Mesenchymal stem cell (in vitro differentiated cells and primary cell): Measurements from ENCODE around the gene C11orf68.

Experiments
- DNase-seq: peaks from one replicate; pipeline ENCODE4 v3.0.0-alpha.2; 2013
- H2AFZ ChIP-seq: one replicate; pipeline ENCODE4 v1.6.1; 2013; ENCODE audit warnings: low read depth, mild to moderate bottlenecking, control low read depth, inconsistent platforms, low read length, moderate library complexity
- H2AK5ac ChIP-seq: 2 replicates; pipeline ENCODE4 v1.6.1; 2013; ENCODE audit warnings: low read length, moderate library complexity, mild to moderate bottlenecking, inconsistent platforms; ENCODE audit not compliant: severe bottlenecking
- H2BK120ac ChIP-seq: one replicate; pipeline ENCODE4 v1.6.1; 2013; ENCODE audit warnings: low read depth, mild to moderate bottlenecking, inconsistent platforms, low read length, moderate library complexity
- H2BK12ac ChIP-seq, 2 experiments: one replicate each; pipeline ENCODE4 v1.6.1; 2013; ENCODE audit warnings: inconsistent platforms in 2 of 2, low read length in 2 of 2, mild to moderate bottlenecking in 2 of 2, moderate library complexity in 2 of 2, control low read depth in 1 of 2
- H2BK15ac ChIP-seq: one replicate; pipeline ENCODE4 v1.6.1; 2013; ENCODE audit warnings: mild to moderate bottlenecking, low read depth, inconsistent platforms; ENCODE audit not compliant: poor library complexity, severe bottlenecking
- H2BK5ac ChIP-seq: 2 replicates; pipeline ENCODE4 v1.6.1; 2013; ENCODE audit warnings: low read depth, mild to moderate bottlenecking, low read length, control low read depth, inconsistent platforms; ENCODE audit not compliant: poor library complexity, severe bottlenecking
- H3K14ac ChIP-seq, 2 experiments: one replicate each; pipeline ENCODE4 v1.6.1; 2013; ENCODE audit warnings: inconsistent platforms in 2 of 2, low read length in 2 of 2, control low read depth in 1 of 2, mild to moderate bottlenecking in 1 of 2, moderate library complexity in 1 of 2
- H3K18ac ChIP-seq, 2 experiments: one replicate each; pipeline ENCODE4 v1.6.1; 2013; ENCODE audit warnings: inconsistent platforms in 2 of 2, low read length in 2 of 2, control low read depth in 1 of 2, low read depth in 1 of 2, mild to moderate bottlenecking in 1 of 2
- H3K23ac ChIP-seq, 2 experiments: one replicate each; pipeline ENCODE4 v1.6.1; 2013; ENCODE audit warnings: inconsistent platforms in 2 of 2, low read length in 2 of 2, mild to moderate bottlenecking in 2 of 2, moderate library complexity in 2 of 2, control low read depth in 1 of 2
- H3K27ac ChIP-seq: 2 replicates; pipeline ENCODE4 v1.5.1; 2013; ENCODE audit warnings: mild to moderate bottlenecking, moderate library complexity, low read length, control low read depth, inconsistent platforms; ENCODE audit not compliant: poor library complexity, severe bottlenecking
- H3K27me3 ChIP-seq, 2 experiments: 2 replicates each; pipeline versions ENCODE4 v1.6.1 to v1.7.0; 2013; ENCODE audit warnings: low read length in 2 of 2, mild to moderate bottlenecking in 2 of 2, moderate library complexity in 2 of 2, control low read depth in 1 of 2, inconsistent platforms in 1 of 2; ENCODE audit not compliant: control insufficient read depth in 1 of 2, insufficient read depth in 1 of 2
- H3K36me3 ChIP-seq, 2 experiments: 2 replicates each; pipeline versions ENCODE4 v1.6.1 to v1.7.0; 2013; ENCODE audit warnings: low read length in 2 of 2, control low read depth in 1 of 2, inconsistent platforms in 1 of 2, low read depth in 1 of 2, mild to moderate bottlenecking in 1 of 2; ENCODE audit not compliant: insufficient read depth in 2 of 2, control insufficient read depth in 1 of 2
- H3K4ac ChIP-seq, 2 experiments: one replicate each; pipeline ENCODE4 v1.6.1; 2013; ENCODE audit warnings: inconsistent platforms in 2 of 2, low read length in 2 of 2, mild to moderate bottlenecking in 2 of 2, moderate library complexity in 2 of 2, control low read depth in 1 of 2, low read depth in 1 of 2
- H3K4me1 ChIP-seq: 2 replicates; pipeline ENCODE4 v1.6.1; 2013; ENCODE audit warnings: low read depth, low read length, control low read depth; ENCODE audit not compliant: control insufficient read depth, insufficient read depth
- H3K4me2 ChIP-seq: 2 replicates; pipeline ENCODE4 v1.6.1; 2013; ENCODE audit warnings: low read length, mild to moderate bottlenecking, inconsistent platforms; ENCODE audit not compliant: poor library complexity, severe bottlenecking
- H3K4me3 ChIP-seq, 2 experiments: 2 replicates each; pipeline versions ENCODE4 v1.5.1 to v1.7.0; 2013; ENCODE audit warnings: low read length in 2 of 2, mild to moderate bottlenecking in 2 of 2, control low read depth in 1 of 2, low read depth in 1 of 2; ENCODE audit not compliant: insufficient read depth in 1 of 2
- H3K79me1 ChIP-seq: replicated peaks from 2 replicates; pipeline ENCODE4 v1.6.1; 2013; ENCODE audit warnings: mild to moderate bottlenecking, control low read depth, low read length, inconsistent platforms; ENCODE audit not compliant: poor library complexity, severe bottlenecking
- H3K9ac ChIP-seq: 2 replicates; pipeline ENCODE4 v1.7.0; 2013; ENCODE audit warnings: mild to moderate bottlenecking, low read length, moderate library complexity
- H3K9me3 ChIP-seq: 2 replicates; pipeline ENCODE4 v1.7.0; 2013; ENCODE audit warnings: mild to moderate bottlenecking, low read length; ENCODE audit not compliant: control insufficient read depth
- H4K8ac ChIP-seq: one replicate; pipeline ENCODE4 v1.6.1; 2013; ENCODE audit warnings: inconsistent platforms, mild to moderate bottlenecking, low read length, moderate library complexity
- H4K91ac ChIP-seq: one replicate; pipeline ENCODE4 v1.6.1; 2013; ENCODE audit warnings: mild to moderate bottlenecking, low read length, inconsistent platforms
- WGBS: methylation state at CpG from one replicate; pipeline ENCODE4 v1.1.7; 2013; ENCODE audit warnings: mixed read lengths; 5-methylcytosine and 5-hydroxymethylcytosine counted together

C11orf68 gene

GRCh38 chr11:65928667-65929066 lies 9.8 kb upstream of the C11orf68 start:
- Histone ChIP-seq H3K9me3 (no peaks in the 10 kb centered on the region), H4K8ac (no peak overlapping the region), H3K36me3 (peaks cover 11 to 19% of the 10 kb centered on the region in 2 experiments), H3K79me1 (peaks cover 6% of the 10 kb centered on the region), H3K23ac (no peak overlapping the region), H2AK5ac (no peak overlapping the region), H2AFZ (no peak overlapping the region), H3K14ac (no peak overlapping the region), H3K9ac (no peak overlapping the region), H2BK120ac (no peak overlapping the region), H2BK12ac (no peak overlapping the region), H3K27me3 (no peaks in the 10 kb centered on the region), H4K91ac (no peak overlapping the region), H3K18ac (no peak overlapping the region), H2BK15ac (no peak overlapping the region), H3K4me3 (no peak overlapping the region), H3K4me1 (no peaks in the 10 kb centered on the region), H3K4ac (no peak overlapping the region), H3K27ac (no peak overlapping the region), H3K4me2 (no peak overlapping the region), H2BK5ac (no peak overlapping the region)
- WGBS = 94% methylated on average over 6 of the region's 6 CpGs
- DNase-seq = no peak

GRCh38 chr11:65927904-65928397 lies 9.1 kb upstream of the C11orf68 start:
- Histone ChIP-seq H3K23ac (no peak overlapping the region), H3K4me3 (no peak overlapping the region), H3K27ac (no peak overlapping the region), H3K79me1 (peaks cover 6% of the 10 kb centered on the region), H2BK15ac (no peak overlapping the region), H3K27me3 (no peaks in the 10 kb centered on the region), H2BK120ac (no peak overlapping the region), H2BK12ac (no peak overlapping the region), H2AFZ (no peak overlapping the region), H3K18ac (no peak overlapping the region), H3K4me2 (no peak overlapping the region), H2BK5ac (no peak overlapping the region), H4K8ac (no peak overlapping the region), H3K9me3 (no peaks in the 10 kb centered on the region), H3K36me3 (peaks cover 13 to 25% of the 10 kb centered on the region in 2 experiments), H3K9ac (peak overlapping the region; percentile 29), H3K14ac (no peak overlapping the region), H3K4me1 (no peaks in the 10 kb centered on the region), H4K91ac (peak overlapping the region; percentile 11), H3K4ac (no peak overlapping the region), H2AK5ac (no peak overlapping the region)
- DNase-seq = peak; percentile 44
- WGBS = 85% methylated on average over 8 of the region's 9 CpGs

GRCh38 chr11:65925397-65925796 lies 6.5 kb upstream of the C11orf68 start:
- 85% methylated on average over 1 of the region's 2 CpGs for WGBS
- no peak for DNase-seq
- no peaks in the 10 kb centered on the region for H3K9me3 ChIP-seq
- H2BK15ac ChIP-seq = no peak overlapping the region
- no peak overlapping the region for H4K91ac ChIP-seq
- no peak overlapping the region for H3K4ac ChIP-seq
- H3K79me1 ChIP-seq = peaks cover 15% of the 10 kb centered on the region
- no peak overlapping the region for H3K4me2 ChIP-seq
- peaks cover 38 to 44% of the 10 kb centered on the region in 2 experiments for H3K36me3 ChIP-seq
- no peak overlapping the region for H2BK120ac ChIP-seq
- H3K9ac ChIP-seq = no peak overlapping the region
- no peak overlapping the region for H2AK5ac ChIP-seq
- no peak overlapping the region for H4K8ac ChIP-seq
- H3K4me3 ChIP-seq = no peak overlapping the region
- H3K14ac ChIP-seq = no peak overlapping the region
- H2BK12ac ChIP-seq = no peak overlapping the region
- H3K23ac ChIP-seq = no peak overlapping the region
- H3K27me3 ChIP-seq = no peaks in the 10 kb centered on the region
- no peak overlapping the region for H2BK5ac ChIP-seq
- H3K18ac ChIP-seq = no peak overlapping the region
- peaks cover 8% of the 10 kb centered on the region for H3K4me1 ChIP-seq
- H2AFZ ChIP-seq = no peak overlapping the region
- H3K27ac ChIP-seq = no peak overlapping the region

- peaks cover 44 to 54% of the 10 kb centered on the region in 2 experiments for H3K36me3 ChIP-seq
- H2BK5ac ChIP-seq = no peak overlapping the region
- H2BK120ac ChIP-seq = no peak overlapping the region
- H3K27ac ChIP-seq = no peak overlapping the region
- H3K18ac ChIP-seq = no peak overlapping the region
- H2AK5ac ChIP-seq = no peak overlapping the region
- no peak overlapping the region for H4K8ac ChIP-seq
- H2AFZ ChIP-seq = no peak overlapping the region
- H3K4me3 ChIP-seq = no peak overlapping the region
- H3K79me1 ChIP-seq = peaks cover 15% of the 10 kb centered on the region
- DNase-seq = no peak
- no peak overlapping the region for H2BK12ac ChIP-seq
- H3K4me2 ChIP-seq = no peak overlapping the region
- no peaks in the 10 kb centered on the region for H3K27me3 ChIP-seq
- no peak overlapping the region for H3K9ac ChIP-seq
- 95% methylated on average over 3 of the region's 3 CpGs for WGBS
- no peak overlapping the region for H4K91ac ChIP-seq
- no peak overlapping the region for H3K4ac ChIP-seq
- no peaks in the 10 kb centered on the region for H3K9me3 ChIP-seq
- no peak overlapping the region for H2BK15ac ChIP-seq
- H3K4me1 ChIP-seq = peaks cover 19% of the 10 kb centered on the region
- H3K14ac ChIP-seq = no peak overlapping the region
- H3K23ac ChIP-seq = no peak overlapping the region
Measured at GRCh38 chr11:65922565-65922964, 3.7 kb upstream of the C11orf68 start.
